NCI-H526 treated with DMSO at 0.1 percent for 48 hours (cell line): ENCODE measurements around the gene IL12A.

Experiments used
- DNase-seq: peaks from one replicate; lab custom pipeline; 2025; lab: John Stamatoyannopoulos, UW

Gene IL12A

GRCh38 chr3:159989973-159990846, 1.6 kb downstream of the IL12A start:
- DNase-seq, result peak; percentile 30

- no peak for DNase-seq
Observed at GRCh38 chr3:159991591-159991990, 3.0 kb downstream of the IL12A start.

- no peak for DNase-seq
Observed at GRCh38 chr3:159992589-159992988, 4.0 kb downstream of the IL12A start.

GRCh38 chr3:159994182-159994581, 5.5 kb downstream of the IL12A start:
- DNase-seq, result no peak

GRCh38 chr3:159995091-159995490, 6.5 kb downstream of the IL12A start:
- no peak for DNase-seq

GRCh38 chr3:159996018-159996417, 7.4 kb downstream of the IL12A start:
- no peak for DNase-seq

- no peak for DNase-seq
Observed at GRCh38 chr3:159996959-159997358, 8.3 kb downstream of the IL12A start.

GRCh38 chr3:160001148-160001760, 12.6 kb downstream of the IL12A start:
- no peak for DNase-seq

- DNase-seq, result no peak
Observed at GRCh38 chr3:160001850-160002623, 13.4 kb downstream of the IL12A start.

- DNase-seq, result peak; percentile 60
Observed at GRCh38 chr3:160003520-160004128, 15.0 kb downstream of the IL12A start.

- DNase-seq, result no peak
Observed at GRCh38 chr3:160005004-160005403, 16.4 kb downstream of the IL12A start.

- peak; percentile 50 for DNase-seq
Observed at GRCh38 chr3:160006282-160007163, 17.9 kb downstream of the IL12A start.

GRCh38 chr3:160008961-160009360, 20.3 kb downstream of the IL12A start:
- DNase-seq, result no peak

- no peak for DNase-seq
Observed at GRCh38 chr3:160009525-160009924, 20.9 kb downstream of the IL12A start.

- no peak for DNase-seq
Observed at GRCh38 chr3:160010578-160010977, 21.9 kb downstream of the IL12A start.

- DNase-seq, result no peak
Observed at GRCh38 chr3:160012108-160012507, 23.5 kb downstream of the IL12A start.

GRCh38 chr3:160016972-160017371, 28.3 kb downstream of the IL12A start:
- no peak for DNase-seq

- DNase-seq, result no peak
Observed at GRCh38 chr3:160018959-160019358, 30.3 kb downstream of the IL12A start.

GRCh38 chr3:160020057-160020711, 31.5 kb downstream of the IL12A start:
- DNase-seq, result no peak

- DNase-seq, result no peak
Observed at GRCh38 chr3:160022068-160022467, 33.4 kb downstream of the IL12A start.

GRCh38 chr3:160023476-160023875, 34.8 kb downstream of the IL12A start:
- DNase-seq, result no peak
